Measurements from ENCODE around the gene OBSCN. TPM values are rescaled to one million over a fixed set of nuclear protein-coding genes. Genes with fewer than 3 reads are reported as not detected.

Gene OBSCN
- total and polyA plus RNA-seq, 4 donors: 0.54 to 5.6 (median 2.7) TPM

GRCh38 chr1:228297242-228297641 is 89.4 kb downstream of the OBSCN start:
- no peak for TF ChIP-seq REST (IDR thresholded peaks at IDR 0.05)
- H3K36me3 ChIP-seq (ENCODE audit: control insufficient read depth in 4 of 4, insufficient read depth in 3 of 4, low read depth in 1 of 4, low read length in 3 of 4): no peaks in the 10 kb centered on the region
- no peak overlapping the region for H3K27ac ChIP-seq (ENCODE audit: low read depth in 1 of 2, low read length in 2 of 2)
- no peak overlapping the region for H3K9ac ChIP-seq (ENCODE audit: low read depth in 1 of 2, low read length in 2 of 2)
- H3K27me3 ChIP-seq (ENCODE audit: control insufficient read depth in 4 of 4, insufficient read depth in 4 of 4, low read length in 3 of 4): no peaks in the 10 kb centered on the region
- no peaks in the 10 kb centered on the region for H3K4me1 ChIP-seq (ENCODE audit: control insufficient read depth in 4 of 4, insufficient read depth in 4 of 4, low read length in 3 of 4)
- no peak for DNase-seq (ENCODE audit: low spot score)
- WGBS: 95% methylated on average over 2 of the region's 2 CpGs
- H3K4me3 ChIP-seq (ENCODE audit: low read depth in 1 of 3, low read length in 3 of 3): no peak overlapping the region
- peaks cover 3 to 38% (median 12%) of the 10 kb centered on the region in 4 donors for H3K9me3 ChIP-seq (ENCODE audit: control insufficient read depth in 4 of 4, low read length in 3 of 4)

- peaks cover 0 to 3% (median 0%) of the 10 kb centered on the region in 4 donors for H3K36me3 ChIP-seq (ENCODE audit: control insufficient read depth in 4 of 4, insufficient read depth in 3 of 4, low read depth in 1 of 4, low read length in 3 of 4)
- no peak for TF ChIP-seq HNF4A (conservative IDR thresholded peaks at IDR 0.05)
- H3K27ac ChIP-seq (ENCODE audit: low read depth in 1 of 2, low read length in 2 of 2): no peak overlapping the region
- WGBS: 86% methylated on average over 2 of the region's 2 CpGs
- peaks cover 5 to 44% (median 16%) of the 10 kb centered on the region in 4 donors for H3K9me3 ChIP-seq (ENCODE audit: control insufficient read depth in 4 of 4, low read length in 3 of 4)
- H3K27me3 ChIP-seq (ENCODE audit: control insufficient read depth in 4 of 4, insufficient read depth in 4 of 4, low read length in 3 of 4): no peaks in the 10 kb centered on the region
- no peak for DNase-seq (ENCODE audit: low spot score)
- no peak overlapping the region for H3K4me3 ChIP-seq (ENCODE audit: low read depth in 1 of 3, low read length in 3 of 3)
- no peak overlapping the region for H3K9ac ChIP-seq (ENCODE audit: low read depth in 1 of 2, low read length in 2 of 2)
- H3K4me1 ChIP-seq (ENCODE audit: control insufficient read depth in 4 of 4, insufficient read depth in 4 of 4, low read length in 3 of 4): no peaks in the 10 kb centered on the region
These were observed 90.0 kb downstream of the OBSCN start for GRCh38 chr1:228297822-228298221.

- DNase-seq (ENCODE audit: low spot score): no peak
- Histone ChIP-seq H3K9ac (ENCODE audit: low read depth in 1 of 2, low read length in 2 of 2) (no peak overlapping the region), H3K36me3 (ENCODE audit: control insufficient read depth in 4 of 4, insufficient read depth in 3 of 4, low read depth in 1 of 4, low read length in 3 of 4) (peaks cover 0 to 3% (median 0%) of the 10 kb centered on the region in 4 donors), H3K4me1 (ENCODE audit: control insufficient read depth in 4 of 4, insufficient read depth in 4 of 4, low read length in 3 of 4) (no peaks in the 10 kb centered on the region), H3K4me3 (ENCODE audit: low read depth in 1 of 3, low read length in 3 of 3) (no peak overlapping the region), H3K9me3 (ENCODE audit: control insufficient read depth in 4 of 4, low read length in 3 of 4) (peaks cover 5 to 51% (median 19%) of the 10 kb centered on the region in 4 donors), H3K27ac (ENCODE audit: low read depth in 1 of 2, low read length in 2 of 2) (no peak overlapping the region), H3K27me3 (ENCODE audit: control insufficient read depth in 4 of 4, insufficient read depth in 4 of 4, low read length in 3 of 4) (no peaks in the 10 kb centered on the region)
- TF ChIP-seq ZBTB33 (IDR thresholded peaks at IDR 0.05) (no peak), MAX (IDR thresholded peaks at IDR 0.05) (no peak), REST (IDR thresholded peaks at IDR 0.05) (no peak), RXRA (IDR thresholded peaks at IDR 0.05) (no peak)
- 79% methylated on average over 6 of the region's 6 CpGs for WGBS
These were observed 90.6 kb downstream of the OBSCN start for GRCh38 chr1:228298471-228298870.
